CD4-positive, alpha-beta T cell treated with Interleukin-6 at 100 ng/mL for 8 hours (primary cell): ENCODE results near the gene FCF1.
"Not testable (repeated sequence)": the region's sequence is repeated elsewhere in the genome, so short reads cannot be mapped to it uniquely, and the experiment has no call there.

Experiments used
- DNase-seq: peaks from one replicate; pipeline ENCODE4 v3.0.0-alpha.2; 2020; ENCODE audit warnings: mixed read lengths, low spot score

Gene FCF1

GRCh38 chr14:74702293-74702692 lies 10.7 kb upstream of the FCF1 start:
- no peak for DNase-seq

GRCh38 chr14:74703043-74703442 lies 9.9 kb upstream of the FCF1 start:
- no peak for DNase-seq

GRCh38 chr14:74704656-74705055 lies 8.3 kb upstream of the FCF1 start:
- DNase-seq, result no peak

GRCh38 chr14:74705613-74706500 lies 7.1 kb upstream of the FCF1 start:
- DNase-seq, result no peak

GRCh38 chr14:74710480-74710879 lies 2.5 kb upstream of the FCF1 start:
- no peak for DNase-seq

GRCh38 chr14:74711651-74712050 lies 1.3 kb upstream of the FCF1 start:
- no peak for DNase-seq

GRCh38 chr14:74713395-74713735 lies 421 bp downstream of the FCF1 start:
- DNase-seq, result no peak

- no peak for DNase-seq
These were observed 7.6 kb downstream of the FCF1 start for GRCh38 chr14:74720526-74720925.

GRCh38 chr14:74723134-74723533 lies 10.2 kb downstream of the FCF1 start:
- DNase-seq, result no peak

- no peak for DNase-seq
These were observed 19.4 kb downstream of the FCF1 start for GRCh38 chr14:74732387-74732786.

GRCh38 chr14:74733221-74733620 lies 20.3 kb downstream of the FCF1 start:
- no peak for DNase-seq

GRCh38 chr14:74735125-74735524 lies 22.2 kb downstream of the FCF1 start:
- DNase-seq, result no peak

- DNase-seq, result no peak
These were observed 24.9 kb downstream of the FCF1 start for GRCh38 chr14:74737753-74738325.

- no peak for DNase-seq
These were observed 26.5 kb downstream of the FCF1 start for GRCh38 chr14:74739293-74740030.

- DNase-seq, result no peak
These were observed 34.3 kb downstream of the FCF1 start for GRCh38 chr14:74747237-74747636.

- DNase-seq, result no peak
These were observed 41.2 kb downstream of the FCF1 start for GRCh38 chr14:74754157-74754556.

- no peak for DNase-seq
These were observed 42.0 kb downstream of the FCF1 start for GRCh38 chr14:74754899-74755298.

GRCh38 chr14:74756326-74756725 lies 43.4 kb downstream of the FCF1 start:
- no peak for DNase-seq

GRCh38 chr14:74758505-74758904 lies 45.6 kb downstream of the FCF1 start:
- not testable (repeated sequence) for DNase-seq

GRCh38 chr14:74762917-74763802 lies 50.2 kb downstream of the FCF1 start, which contains the start of gene YLPM1:
Gene YLPM1, plus strand, starts transcription at chr14:74763316. Its CDS starts 174 bp downstream, at chr14:74763490.
- DNase-seq, result peak; percentile 94

GRCh38 chr14:74763803-74764531 lies 51.0 kb downstream of the FCF1 start:
- no peak for DNase-seq
